Measurements from ENCODE around the gene CACNB1.

- TF ChIP-seq, protein P1, sequence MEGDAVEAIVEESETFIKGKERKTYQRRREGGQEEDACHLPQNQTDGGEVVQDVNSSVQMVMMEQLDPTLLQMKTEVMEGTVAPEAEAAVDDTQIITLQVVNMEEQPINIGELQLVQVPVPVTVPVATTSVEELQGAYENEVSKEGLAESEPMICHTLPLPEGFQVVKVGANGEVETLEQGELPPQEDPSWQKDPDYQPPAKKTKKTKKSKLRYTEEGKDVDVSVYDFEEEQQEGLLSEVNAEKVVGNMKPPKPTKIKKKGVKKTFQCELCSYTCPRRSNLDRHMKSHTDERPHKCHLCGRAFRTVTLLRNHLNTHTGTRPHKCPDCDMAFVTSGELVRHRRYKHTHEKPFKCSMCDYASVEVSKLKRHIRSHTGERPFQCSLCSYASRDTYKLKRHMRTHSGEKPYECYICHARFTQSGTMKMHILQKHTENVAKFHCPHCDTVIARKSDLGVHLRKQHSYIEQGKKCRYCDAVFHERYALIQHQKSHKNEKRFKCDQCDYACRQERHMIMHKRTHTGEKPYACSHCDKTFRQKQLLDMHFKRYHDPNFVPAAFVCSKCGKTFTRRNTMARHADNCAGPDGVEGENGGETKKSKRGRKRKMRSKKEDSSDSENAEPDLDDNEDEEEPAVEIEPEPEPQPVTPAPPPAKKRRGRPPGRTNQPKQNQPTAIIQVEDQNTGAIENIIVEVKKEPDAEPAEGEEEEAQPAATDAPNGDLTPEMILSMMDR (IDR thresholded peaks at IDR 0.05; ENCODE audit: low read depth, low read length) = no peak
- no peak for TF ChIP-seq POLR2A (IDR thresholded peaks at IDR 0.05; ENCODE audit: extremely low read depth, insufficient read length)
- TF ChIP-seq, protein P2, sequence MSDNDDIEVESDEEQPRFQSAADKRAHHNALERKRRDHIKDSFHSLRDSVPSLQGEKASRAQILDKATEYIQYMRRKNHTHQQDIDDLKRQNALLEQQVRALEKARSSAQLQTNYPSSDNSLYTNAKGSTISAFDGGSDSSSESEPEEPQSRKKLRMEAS (IDR thresholded peaks at IDR 0.05; ENCODE audit: low read depth, low read length) = no peak
- no peak for TF ChIP-seq MYC (IDR thresholded peaks at IDR 0.05; ENCODE audit: low read depth, low read length)
Measured at GRCh38 chr17:39139161-39139511, 58.3 kb downstream of the CACNB1 start.

Data from NB4 (cell line).